ACC112 (cell line): ENCODE measurements around the gene CDPF1.
"Not testable (repeated sequence)": the region's sequence is repeated elsewhere in the genome, so short reads cannot be mapped to it uniquely, and the experiment has no call there.

Source experiments
- H2AFZ ChIP-seq: fragments of 200-600 bp; sonication (generic); one replicate; pipeline ENCODE4 v1.6.0; 2017; ENCODE audit warnings: antibody characterized with exemption, low read length; ENCODE audit not compliant: unreplicated experiment
- H3K27ac ChIP-seq: fragments of 200-600 bp; sonication (generic); 2 replicates; pipeline ENCODE4 v1.5.1; 2014; ENCODE audit warnings: low read depth, mild to moderate bottlenecking, antibody characterized with exemption, low read length, moderate library complexity
- H3K27me3 ChIP-seq: fragments of 200-600 bp; sonication (generic); 2 replicates; pipeline ENCODE4 v1.6.1; 2014; ENCODE audit warnings: mild to moderate bottlenecking, antibody characterized with exemption, low read length, moderate library complexity, mixed read lengths; ENCODE audit not compliant: insufficient read depth
- H3K36me3 ChIP-seq: fragments of 200-600 bp; sonication (generic); 2 replicates; pipeline ENCODE4 v1.6.1; 2016; ENCODE audit warnings: mild to moderate bottlenecking, antibody characterized with exemption, low read length, moderate library complexity, mixed read lengths; ENCODE audit not compliant: insufficient read depth
- H3K4me1 ChIP-seq: fragments of 200-600 bp; sonication (generic); one replicate; pipeline ENCODE4 v1.6.1; 2016; ENCODE audit warnings: low read length, mixed read lengths; ENCODE audit not compliant: insufficient read depth, unreplicated experiment, control insufficient read depth
- H3K4me3 ChIP-seq: fragments of 200-600 bp; sonication (generic); 2 replicates; pipeline ENCODE4 v1.5.1; 2014; ENCODE audit warnings: mild to moderate bottlenecking, low read depth, low read length
- H3K79me2 ChIP-seq: fragments of 200-600 bp; sonication (generic); one replicate; pipeline ENCODE4 v1.6.0; 2016; ENCODE audit warnings: low read length; ENCODE audit not compliant: control insufficient read depth, unreplicated experiment, insufficient read depth

CDPF1 gene

GRCh38 chr22:46219636-46220035 is 30.5 kb downstream of the CDPF1 start:
- H3K27ac ChIP-seq, result no peak overlapping the region
- H3K27me3 ChIP-seq, result no peaks in the 10 kb centered on the region
- no peak overlapping the region for H2AFZ ChIP-seq
- peaks cover 3% of the 10 kb centered on the region for H3K4me1 ChIP-seq
- no peaks in the 10 kb centered on the region for H3K36me3 ChIP-seq
- H3K4me3 ChIP-seq, result no peak overlapping the region
- no peaks in the 10 kb centered on the region for H3K79me2 ChIP-seq

GRCh38 chr22:46214616-46215015 is 35.5 kb downstream of the CDPF1 start:
- Histone ChIP-seq H3K27ac (no peak overlapping the region), H3K4me1 (no peaks in the 10 kb centered on the region), H3K27me3 (no peaks in the 10 kb centered on the region), H3K79me2 (no peaks in the 10 kb centered on the region), H3K36me3 (no peaks in the 10 kb centered on the region), H2AFZ (no peak overlapping the region), H3K4me3 (no peak overlapping the region)

GRCh38 chr22:46214149-46214548 is 35.9 kb downstream of the CDPF1 start:
- no peaks in the 10 kb centered on the region for H3K4me1 ChIP-seq
- H3K36me3 ChIP-seq, result no peaks in the 10 kb centered on the region
- no peak overlapping the region for H2AFZ ChIP-seq
- H3K27ac ChIP-seq, result no peak overlapping the region
- H3K27me3 ChIP-seq, result no peaks in the 10 kb centered on the region
- H3K4me3 ChIP-seq, result no peak overlapping the region
- H3K79me2 ChIP-seq, result no peaks in the 10 kb centered on the region

- H3K27me3 ChIP-seq, result no peaks in the 10 kb centered on the region
- H3K4me3 ChIP-seq, result no peak overlapping the region
- H3K79me2 ChIP-seq, result no peaks in the 10 kb centered on the region
- H2AFZ ChIP-seq, result no peak overlapping the region
- no peaks in the 10 kb centered on the region for H3K4me1 ChIP-seq
- H3K36me3 ChIP-seq, result 0 out of 2 replicates have a peak, but pooled peaks cover 4% of the 10 kb centered on the region
- no peak overlapping the region for H3K27ac ChIP-seq
Measured at GRCh38 chr22:46213052-46213451, 37.0 kb downstream of the CDPF1 start.

GRCh38 chr22:46212195-46212594 is 37.9 kb downstream of the CDPF1 start:
- H3K36me3 ChIP-seq, result 0 out of 2 replicates have a peak, but pooled peaks cover 4% of the 10 kb centered on the region
- H3K4me1 ChIP-seq, result no peaks in the 10 kb centered on the region
- H3K27ac ChIP-seq, result no peak overlapping the region
- H3K27me3 ChIP-seq, result no peaks in the 10 kb centered on the region
- H3K4me3 ChIP-seq, result no peak overlapping the region
- H2AFZ ChIP-seq, result no peak overlapping the region
- H3K79me2 ChIP-seq, result no peaks in the 10 kb centered on the region

- 0 out of 2 replicates have a peak, but pooled peaks cover 4% of the 10 kb centered on the region for H3K36me3 ChIP-seq
- H3K4me3 ChIP-seq, result no peak overlapping the region
- H3K27me3 ChIP-seq, result no peaks in the 10 kb centered on the region
- H3K79me2 ChIP-seq, result no peaks in the 10 kb centered on the region
- H3K4me1 ChIP-seq, result no peaks in the 10 kb centered on the region
- H2AFZ ChIP-seq, result no peak overlapping the region
- H3K27ac ChIP-seq, result no peak overlapping the region
Measured at GRCh38 chr22:46209262-46209661, 40.8 kb downstream of the CDPF1 start.

- H3K36me3 ChIP-seq, result 0 out of 2 replicates have a peak, but pooled peaks cover under 1% of the 10 kb centered on the region
- no peak overlapping the region for H3K4me3 ChIP-seq
- H3K79me2 ChIP-seq, result no peaks in the 10 kb centered on the region
- no peaks in the 10 kb centered on the region for H3K27me3 ChIP-seq
- no peak overlapping the region for H3K27ac ChIP-seq
- no peak overlapping the region for H2AFZ ChIP-seq
- no peaks in the 10 kb centered on the region for H3K4me1 ChIP-seq
Measured at GRCh38 chr22:46203601-46203980, 46.5 kb downstream of the CDPF1 start.

- Histone ChIP-seq H3K36me3 (no peaks in the 10 kb centered on the region), H3K4me1 (no peaks in the 10 kb centered on the region), H3K79me2 (no peaks in the 10 kb centered on the region), H2AFZ (no peak overlapping the region), H3K27me3 (no peaks in the 10 kb centered on the region), H3K4me3 (no peak overlapping the region), H3K27ac (no peak overlapping the region)
Measured at GRCh38 chr22:46202897-46203600, 47.0 kb downstream of the CDPF1 start.

GRCh38 chr22:46201059-46201757 is 48.9 kb downstream of the CDPF1 start:
- Histone ChIP-seq H3K79me2 (no peaks in the 10 kb centered on the region), H3K36me3 (no peaks in the 10 kb centered on the region), H3K27ac (no peak overlapping the region), H3K4me1 (no peaks in the 10 kb centered on the region), H2AFZ (no peak overlapping the region), H3K27me3 (no peaks in the 10 kb centered on the region), H3K4me3 (no peak overlapping the region)

GRCh38 chr22:46198806-46199205 is 51.3 kb downstream of the CDPF1 start:
- H3K79me2 ChIP-seq, H3K36me3 ChIP-seq, H3K4me3 ChIP-seq, H3K27ac ChIP-seq, H2AFZ ChIP-seq, H3K4me1 ChIP-seq, H3K27me3 ChIP-seq: not testable (repeated sequence)

GRCh38 chr22:46198274-46198673 is 51.8 kb downstream of the CDPF1 start:
- Histone ChIP-seq H3K36me3 (no peaks in the 10 kb centered on the region), H3K4me3 (no peak overlapping the region), H3K79me2 (no peaks in the 10 kb centered on the region), H2AFZ (no peak overlapping the region), H3K27me3 (no peaks in the 10 kb centered on the region), H3K4me1 (no peaks in the 10 kb centered on the region), H3K27ac (no peak overlapping the region)
